Endothelial cell of umbilical vein (primary cell): Measurements from ENCODE around the gene SIRT3. TPM values are rescaled to one million over a fixed set of nuclear protein-coding genes. Genes with fewer than 3 reads are reported as not detected.

Experiments used
- BruUV-seq: library from RNA; stranded (reverse); fragments of 400-500 nt; replicated peaks from 2 replicates; lab custom pipeline; 2021; lab: Mats Ljungman, UMichigan
- CTCF ChIA-PET: fragments of 300-600, 350-600 bp; sonication (Branson Sonifier 250); formaldehyde crosslinking; loops from one replicate; lab custom pipeline; 2021; ENCODE audit warnings: antibody characterized with exemption, inconsistent platforms; lab: Charles Lee
- POLR2A ChIA-PET: fragments of 300-600, 350-600 bp; sonication (Branson Sonifier 250); formaldehyde crosslinking; loops from one replicate; lab custom pipeline; 2021; ENCODE audit warnings: antibody characterized with exemption, inconsistent platforms; lab: Charles Lee
- DNase-seq: peaks from one replicate; pipeline ENCODE4 v3.0.0-alpha.2; 2011; ENCODE audit warnings: low read depth, low spot score
- FAIRE-seq: peaks from 2 replicates; lab custom pipeline; 2011; peaks lifted over from hg19 to GRCh38; lab: Jason Lieb, UNC
- H2AFZ ChIP-seq: 2 replicates; pipeline ENCODE4 v1.6.0; 2012; ENCODE audit warnings: low read depth, low read length, control low read depth, inconsistent platforms
- H3K27ac ChIP-seq: 2 replicates; pipeline ENCODE4 v1.5.1; 2011; ENCODE audit warnings: low read depth, mild to moderate bottlenecking, control low read depth, low read length, moderate library complexity; ENCODE audit not compliant: insufficient read depth
- H3K27me3 ChIP-seq, 2 experiments: 2 replicates each; pipeline versions ENCODE4 v1.6.0 to v1.6.1; 2011; ENCODE audit warnings: low read length in 2 of 2, mixed read lengths in 1 of 2; ENCODE audit not compliant: control insufficient read depth in 2 of 2, insufficient read depth in 2 of 2
- H3K36me3 ChIP-seq, 2 experiments: 2 replicates in 1 of 2; 3 replicates in 1 of 2; pipeline ENCODE4 v1.5.1; 2011; ENCODE audit warnings: low read length in 2 of 2, mild to moderate bottlenecking in 1 of 2, moderate library complexity in 1 of 2; ENCODE audit not compliant: control insufficient read depth in 2 of 2, insufficient read depth in 2 of 2; ENCODE audit errors: extremely low read depth in 1 of 2
- H3K4me1 ChIP-seq: 3 replicates; pipeline ENCODE4 v1.5.1; 2011; ENCODE audit warnings: mild to moderate bottlenecking, low read length; ENCODE audit not compliant: control insufficient read depth, insufficient read depth; ENCODE audit errors: extremely low read depth
- H3K4me2 ChIP-seq: 2 replicates; pipeline ENCODE4 v1.6.1; 2011; ENCODE audit warnings: low read length, control low read depth, mixed read lengths; ENCODE audit not compliant: insufficient read depth
- H3K4me3 ChIP-seq, 3 experiments: fragments of 200-600 bp in 1 of 3; sonication (generic), shearing (Covaris generic) in 1 of 3; replicated peaks in 1 of 3; 2 replicates each; pipeline ENCODE4 v1.5.1; 2011 to 2016; ENCODE audit warnings: control low read depth in 3 of 3, low read length in 3 of 3, mild to moderate bottlenecking in 2 of 3, inconsistent platforms in 1 of 3, low read depth in 1 of 3, moderate library complexity in 1 of 3; ENCODE audit not compliant: insufficient read depth in 1 of 3
- H3K79me2 ChIP-seq: 2 replicates; pipeline ENCODE4 v1.6.0; 2012; ENCODE audit warnings: low read length, inconsistent platforms; ENCODE audit not compliant: control insufficient read depth, insufficient read depth
- H3K9ac ChIP-seq: replicated peaks from 2 replicates; pipeline ENCODE3; 2011; ENCODE audit warnings: low read length, control low read depth; ENCODE audit not compliant: insufficient read depth; ENCODE audit errors: extremely low read depth
- H3K9me1 ChIP-seq: replicated peaks from 3 replicates; pipeline ENCODE4 v1.6.0; 2011; ENCODE audit warnings: mild to moderate bottlenecking, low read length; ENCODE audit not compliant: control insufficient read depth, insufficient read depth; ENCODE audit errors: extremely low read depth
- H3K9me3 ChIP-seq: replicated peaks from 2 replicates; pipeline ENCODE4 v1.5.1; 2012; ENCODE audit warnings: low read length, inconsistent platforms; ENCODE audit not compliant: control insufficient read depth, insufficient read depth
- H4K20me1 ChIP-seq: replicated peaks from 2 replicates; pipeline ENCODE3; 2011; ENCODE audit warnings: mild to moderate bottlenecking, low read length; ENCODE audit not compliant: control insufficient read depth, insufficient read depth; ENCODE audit errors: extremely low read depth
- EZH2 ChIP-seq: IDR thresholded peaks from 2 replicates; pipeline ENCODE4 v1.6.1; 2012; ENCODE audit warnings: borderline replicate concordance, low read depth, mild to moderate bottlenecking, moderate library complexity, low read length, inconsistent platforms; ENCODE audit not compliant: severe bottlenecking
- FOS ChIP-seq: IDR thresholded peaks from 2 replicates; pipeline ENCODE4 v1.6.1; 2011; ENCODE audit warnings: mild to moderate bottlenecking, low read length, moderate library complexity, borderline replicate concordance; ENCODE audit not compliant: insufficient read depth
- GATA2 ChIP-seq: IDR thresholded peaks from 2 replicates; pipeline ENCODE4 v1.7.0; 2011; ENCODE audit warnings: low read depth, mild to moderate bottlenecking, moderate library complexity, mixed read lengths, low read length; ENCODE audit not compliant: insufficient read length, insufficient read depth
- JUN ChIP-seq: IDR thresholded peaks from 2 replicates; pipeline ENCODE4 v1.6.1; 2011; ENCODE audit warnings: borderline replicate concordance, low read depth; ENCODE audit not compliant: insufficient read length, insufficient read depth
- MAX ChIP-seq: IDR thresholded peaks from 2 replicates; pipeline ENCODE4 v1.6.1; 2011; ENCODE audit not compliant: insufficient read depth, insufficient read length
- MYC ChIP-seq: IDR thresholded peaks from one replicate; pipeline ENCODE4 v1.6.1; 2011; ENCODE audit warnings: mild to moderate bottlenecking, low read depth, low read length
- POLR2A ChIP-seq: IDR thresholded peaks from 2 replicates; pipeline ENCODE4 v1.6.1; 2012; ENCODE audit warnings: low read depth, mild to moderate bottlenecking, control low read depth, low read length
- POLR2AphosphoS5 ChIP-seq: IDR thresholded peaks from 2 replicates; pipeline ENCODE4 v1.6.1; 2012; ENCODE audit warnings: low read depth, mild to moderate bottlenecking, control low read depth, low read length, moderate library complexity; ENCODE audit not compliant: insufficient read depth
- dilution Hi-C: fragments of 300-500 bp; cut with MboI; formaldehyde crosslinking; loops from one replicate; pipeline ENCODE4 v1.15.0; 2019; ENCODE audit warnings: low sequenced_read_pairs; ENCODE audit not compliant: extremely low pct_ligation_motif_present
- intact Hi-C: fragments of 100-400 bp; cut with micrococcal nuclease; formaldehyde crosslinking; loops from one replicate; pipeline ENCODE4 v1.10.0; 2022
- polyA plus RNA-seq, 4 experiments: library from polyadenylated mRNA; depleted of rRNA in 3 of 4; stranded (reverse) in 3 of 4; unstranded in 1 of 4; fragments of >200 nt; gene quantifications; 2 replicates each; pipeline versions ENCODE4 v1.2.1 to v1.2.3, GENCODE V29; 2011 to 2012; ENCODE audit warnings: missing spikeins in 1 of 4
- total RNA-seq: library from RNA; stranded (reverse); gene quantifications from 2 replicates; pipeline ENCODE4 v1.2.3, GENCODE V29; 2021
- TF ChIP-seq, protein P1 (sequence below), 2 donors: IDR thresholded peaks; 1 replicate in 1 of 2; 2 replicates in 1 of 2; pipeline ENCODE4 v1.5.1; 2011; ENCODE audit warnings: low read length in 2 of 2, mild to moderate bottlenecking in 2 of 2, moderate library complexity in 2 of 2, control low read depth in 1 of 2, inconsistent platforms in 1 of 2, low read depth in 1 of 2; ENCODE audit not compliant: insufficient read depth in 1 of 2; ENCODE audit errors: extremely low read depth in 1 of 2

Gene SIRT3
- total and polyA plus RNA-seq, 2 donors (not counting 3 experiments of a cell fraction or from before 2014, with no cell fraction given) = 12.0 to 18.3 TPM

GRCh38 chr11:223884-224283, 12.3 kb downstream of the SIRT3 start:
- CTCF ChIA-PET = interaction anchor here (1.3 kb wide), 1 partner anchor 8 kb away, joined by 3 read pairs; no protein-coding TSS in a partner anchor

More at GRCh38 chr11:223884-224283, 12.3 kb downstream of the SIRT3 start:
- Histone ChIP-seq H3K79me2 (no peaks in the 10 kb centered on the region), H3K9me1 (no peaks in the 10 kb centered on the region), H3K4me2 (no peak overlapping the region), H3K9me3 (no peaks in the 10 kb centered on the region), H3K27me3 (no peaks in the 10 kb centered on the region), H3K27ac (no peak overlapping the region), H3K4me3 (no peak overlapping the region), H3K36me3 (peaks cover 0 to 3% of the 10 kb centered on the region in 2 experiments), H3K9ac (no peak overlapping the region), H2AFZ (no peak overlapping the region), H4K20me1 (no peaks in the 10 kb centered on the region), H3K4me1 (no peaks in the 10 kb centered on the region)
- dilution Hi-C loops (no loop called here), intact Hi-C loops (no loop called here)
- FAIRE-seq (no peak), DNase-seq (no peak)
- no peak for TF ChIP-seq MYC
- no peak for TF ChIP-seq EZH2
- TF ChIP-seq GATA2 = no peak
- TF ChIP-seq FOS = no peak
- TF ChIP-seq, protein P1, sequence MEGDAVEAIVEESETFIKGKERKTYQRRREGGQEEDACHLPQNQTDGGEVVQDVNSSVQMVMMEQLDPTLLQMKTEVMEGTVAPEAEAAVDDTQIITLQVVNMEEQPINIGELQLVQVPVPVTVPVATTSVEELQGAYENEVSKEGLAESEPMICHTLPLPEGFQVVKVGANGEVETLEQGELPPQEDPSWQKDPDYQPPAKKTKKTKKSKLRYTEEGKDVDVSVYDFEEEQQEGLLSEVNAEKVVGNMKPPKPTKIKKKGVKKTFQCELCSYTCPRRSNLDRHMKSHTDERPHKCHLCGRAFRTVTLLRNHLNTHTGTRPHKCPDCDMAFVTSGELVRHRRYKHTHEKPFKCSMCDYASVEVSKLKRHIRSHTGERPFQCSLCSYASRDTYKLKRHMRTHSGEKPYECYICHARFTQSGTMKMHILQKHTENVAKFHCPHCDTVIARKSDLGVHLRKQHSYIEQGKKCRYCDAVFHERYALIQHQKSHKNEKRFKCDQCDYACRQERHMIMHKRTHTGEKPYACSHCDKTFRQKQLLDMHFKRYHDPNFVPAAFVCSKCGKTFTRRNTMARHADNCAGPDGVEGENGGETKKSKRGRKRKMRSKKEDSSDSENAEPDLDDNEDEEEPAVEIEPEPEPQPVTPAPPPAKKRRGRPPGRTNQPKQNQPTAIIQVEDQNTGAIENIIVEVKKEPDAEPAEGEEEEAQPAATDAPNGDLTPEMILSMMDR (IDR thresholded peaks at IDR 0.05; ENCODE audit: extremely low read depth in 1 of 2, insufficient read depth in 1 of 2, low read depth in 1 of 2, low read length in 2 of 2) = no peak
- TF ChIP-seq POLR2A = no peak
- TF ChIP-seq JUN = no peak
- no peak for TF ChIP-seq MAX
- TF ChIP-seq POLR2AphosphoS5 = no peak
- POLR2A ChIA-PET = no interaction called here
- no TSS peak for BruUV-seq
